K562 (cell line): ENCODE measurements around the gene ETV3L. TPM values are rescaled to one million over a fixed set of nuclear protein-coding genes. Genes with fewer than 3 reads are reported as not detected.
A peak's percentile ranks its signal among the peaks of the same experiment; 100 is the strongest.

ENCODE experiments used
- ATAC-seq: fragments of 200-7000 bp; cut with Tn5 transposase; 3 replicates; pipeline ENCODE4 v1.9.1; 2020; ENCODE audit warnings: moderate library complexity
- BruUV-seq: library from RNA; stranded (reverse); fragments of 400-500 nt; replicated peaks from 2 replicates; lab custom pipeline; 2021; lab: Mats Ljungman, UMichigan
- CTCF ChIA-PET: fragments of 300-600 bp; formaldehyde crosslinking; extraction: SDS; loops from one replicate; lab custom pipeline; 2021; ENCODE audit warnings: low intra/inter-chr PET ratio; lab: Yijun Ruan, JAX
- POLR2A ChIA-PET: fragments of 300-600, 350-650 bp; sonication (Branson Sonifier 250); formaldehyde crosslinking; extraction: SDS; loops from one replicate; lab custom pipeline; 2021; ENCODE audit warnings: antibody characterized with exemption, inconsistent platforms; lab: Yijun Ruan, JAX
- DNase-seq, 4 experiments: peaks; one replicate each; pipeline versions ENCODE4 v3.0.0 to v3.0.0-alpha.2; 2011 to 2018; ENCODE audit warnings: low spot score in 3 of 4, mixed read lengths in 3 of 4; ENCODE audit errors: extremely low read depth in 1 of 4
- FAIRE-seq: peaks from 2 replicates; lab custom pipeline; 2011; peaks lifted over from hg19 to GRCh38; lab: Jason Lieb, UNC
- H2AFZ ChIP-seq: 2 replicates; pipeline ENCODE4 v1.6.0; 2011; ENCODE audit warnings: low read depth, low read length, control low read depth, inconsistent platforms
- H3K27ac ChIP-seq: fragments of 200-600 bp; 3 replicates; pipeline ENCODE4 v1.8.0; 2011; ENCODE audit warnings: low read depth, mild to moderate bottlenecking, control low read depth, inconsistent platforms, low read length, moderate library complexity, mixed read lengths; ENCODE audit errors: extremely low read depth
- H3K27me3 ChIP-seq, 2 experiments: fragments of 300-600 bp in 1 of 2; 2 replicates in 1 of 2; 3 replicates in 1 of 2; pipeline versions ENCODE4 v1.6.0 to v1.8.0; 2011; ENCODE audit warnings: inconsistent platforms in 2 of 2, low read length in 2 of 2, mild to moderate bottlenecking in 1 of 2, mixed read lengths in 1 of 2, moderate library complexity in 1 of 2; ENCODE audit not compliant: control insufficient read depth in 2 of 2, insufficient read depth in 2 of 2
- H3K36me3 ChIP-seq: fragments of 300-600 bp; 3 replicates; pipeline ENCODE4 v1.8.0; 2011; ENCODE audit warnings: mild to moderate bottlenecking, low read length, inconsistent platforms; ENCODE audit not compliant: control insufficient read depth, insufficient read depth
- H3K4me1 ChIP-seq, 2 experiments: fragments of 200-600 bp in 1 of 2; replicated peaks in 1 of 2; 2 replicates in 1 of 2; 3 replicates in 1 of 2; pipeline versions ENCODE4 v1.5.1 to v1.8.0; 2011; ENCODE audit warnings: inconsistent platforms in 2 of 2, low read length in 2 of 2, mild to moderate bottlenecking in 1 of 2, mixed read lengths in 1 of 2, moderate library complexity in 1 of 2; ENCODE audit not compliant: control insufficient read depth in 2 of 2, insufficient read depth in 2 of 2
- H3K4me2 ChIP-seq: 2 replicates; pipeline ENCODE4 v1.6.1; 2011; ENCODE audit warnings: low read length, control low read depth, inconsistent platforms, mixed read lengths; ENCODE audit not compliant: insufficient read depth
- H3K4me3 ChIP-seq: fragments of 200-600 bp; sonication (generic), shearing (Covaris generic); 2 replicates; pipeline ENCODE4 v1.5.1; 2016; ENCODE audit warnings: control low read depth, inconsistent platforms
- H3K79me2 ChIP-seq: fragments of 200-600 bp; 3 replicates; pipeline ENCODE4 v1.8.0; 2011; ENCODE audit warnings: low read length, inconsistent platforms; ENCODE audit not compliant: control insufficient read depth, insufficient read depth
- H3K9ac ChIP-seq, 2 experiments: 2 replicates each; pipeline versions ENCODE4 v1.6.0 to v1.6.1; 2011; ENCODE audit warnings: low read depth in 2 of 2, low read length in 2 of 2, control low read depth in 1 of 2, inconsistent platforms in 1 of 2, mild to moderate bottlenecking in 1 of 2, mixed read lengths in 1 of 2; ENCODE audit not compliant: insufficient read depth in 1 of 2
- H3K9me1 ChIP-seq: one replicate; pipeline ENCODE4 v1.6.0; 2011; ENCODE audit warnings: inconsistent platforms, mild to moderate bottlenecking, low read length, moderate library complexity; ENCODE audit not compliant: control insufficient read depth, insufficient read depth
- H3K9me3 ChIP-seq: replicated peaks from 2 replicates; pipeline ENCODE4 v1.5.1; 2011; ENCODE audit warnings: low read depth, low read length, inconsistent platforms; ENCODE audit not compliant: control insufficient read depth, insufficient read depth
- H4K20me1 ChIP-seq: replicated peaks from 2 replicates; pipeline ENCODE4 v1.6.1; 2011; ENCODE audit warnings: low read length, inconsistent platforms, mixed read lengths; ENCODE audit not compliant: control insufficient read depth, insufficient read depth
- BCL6 ChIP-seq: fragments of 250-450 bp; sonication (Bioruptor Pico); IDR thresholded peaks from 2 replicates; pipeline ENCODE4 v1.4.0; 2020
- EZH2 ChIP-seq: IDR thresholded peaks from 2 replicates; pipeline ENCODE4 v1.6.1; 2012; ENCODE audit warnings: low read depth, mild to moderate bottlenecking, inconsistent platforms, low read length, borderline replicate concordance
- HNRNPK ChIP-seq: fragments of 200-400 bp; formaldehyde crosslinking; IDR thresholded peaks from one replicate; pipeline ENCODE4 v1.6.1; 2018; ENCODE audit warnings: mild to moderate bottlenecking, low read depth, low read length; ENCODE audit not compliant: poor library complexity, severe bottlenecking
- L3MBTL2 ChIP-seq: fragments of 450-650 bp; IDR thresholded peaks from 2 replicates; pipeline ENCODE4 v1.6.1; 2016; ENCODE audit warnings: mild to moderate bottlenecking, moderate library complexity
- SMARCA4 ChIP-seq: fragments of 450-650 bp; IDR thresholded peaks from 2 replicates; pipeline ENCODE4 v1.6.1; 2016
- ZMIZ1 ChIP-seq, 2 experiments: fragments of 150-350 bp in 1 of 2; IDR thresholded peaks; 2 replicates each; pipeline ENCODE4 v1.6.1; 2012 to 2016; ENCODE audit warnings: low read depth in 2 of 2, low read length in 2 of 2, mild to moderate bottlenecking in 1 of 2, moderate library complexity in 1 of 2
- ZNF23 ChIP-seq: fragments of 250-450 bp; sonication (Bioruptor Pico); IDR thresholded peaks from 2 replicates; pipeline ENCODE4 v1.4.0; 2020; ENCODE audit warnings: mild to moderate bottlenecking
- WGBS: fragments of 100-300 bp; shearing (Covaris generic); methylation state at CpG from one replicate; pipeline ENCODE4 v1.1.6; 2016; ENCODE audit warnings: low coverage, mixed read lengths; ENCODE audit not compliant: insufficient coverage; ENCODE audit errors: missing lambda C conversion rate; 5-methylcytosine and 5-hydroxymethylcytosine counted together
- in situ Hi-C: fragments of 300-500 bp; cut with MboI; formaldehyde crosslinking; loops from 4 replicates; pipeline ENCODE4 v1.15.0; 2018; ENCODE audit warnings: inconsistent platforms, mixed read lengths
- intact Hi-C: fragments of 100-400 bp; cut with micrococcal nuclease; formaldehyde crosslinking; loops from 2 replicates; pipeline ENCODE4 v1.14.2; 2022
- polyA plus RNA-seq, 8 experiments: library from polyadenylated mRNA; depleted of rRNA in 4 of 8; stranded (reverse) in 5 of 8; unstranded in 3 of 8; fragments of >200 nt; fragmentation: Nextera tagmentation in 2 of 8; fragmentation: Illumina TruSeq in 1 of 8; extraction: Ambion mirVana in 2 of 8; extraction: Trizol in 1 of 8; gene quantifications; 2 replicates each; pipeline versions ENCODE4 v1.2.1 to v1.2.3, GENCODE V29; 2011 to 2014; ENCODE audit warnings: inconsistent platforms in 1 of 8, missing spikeins in 1 of 8
- total RNA-seq, 7 experiments: library from RNA; depleted of rRNA in 6 of 7; stranded (reverse); fragments of >200 nt in 6 of 7; fragmentation: Illumina TruSeq in 2 of 7; extraction: Trizol in 2 of 7; gene quantifications; 2 replicates each; pipeline versions ENCODE4 v1.2.1 to v1.2.3, GENCODE V29; 2011 to 2021; ENCODE audit warnings: low replicate concordance in 1 of 7
- TF ChIP-seq, protein P1 (sequence below): fragments of 450-650 bp; formaldehyde crosslinking; conservative IDR thresholded peaks from 2 replicates; pipeline ENCODE4 v1.4.0; 2022; ENCODE audit warnings: mild to moderate bottlenecking, missing genetic modification characterization
- TF ChIP-seq, protein P2 (sequence below), 2 experiments: IDR thresholded peaks; 2 replicates each; pipeline ENCODE4 v1.6.1; 2012; ENCODE audit warnings: improper control_type of control experiment in 2 of 2, low read depth in 2 of 2, low read length in 2 of 2, borderline replicate concordance in 1 of 2
- TF ChIP-seq, protein P3 (sequence below): IDR thresholded peaks from 2 replicates; pipeline ENCODE4 v1.6.1; 2016; ENCODE audit warnings: missing genetic modification characterization, missing compliant biosample characterization
- TF ChIP-seq, protein P4 (sequence below), 2 experiments: IDR thresholded peaks; 2 replicates each; pipeline ENCODE4 v1.6.1; 2011; ENCODE audit warnings: borderline replicate concordance in 1 of 2, control low read depth in 1 of 2, low read depth in 1 of 2, low read length in 1 of 2, mild to moderate bottlenecking in 1 of 2, mixed read lengths in 1 of 2, moderate library complexity in 1 of 2; ENCODE audit not compliant: insufficient read depth in 1 of 2, insufficient read length in 1 of 2, poor library complexity in 1 of 2, severe bottlenecking in 1 of 2; ENCODE audit errors: extremely low read depth in 1 of 2

Gene ETV3L
- total and polyA plus RNA-seq, 9 of the 15 experiments (the other 6 are each of a cell fraction or from before 2014, with no cell fraction given) = not detected

DNA sequence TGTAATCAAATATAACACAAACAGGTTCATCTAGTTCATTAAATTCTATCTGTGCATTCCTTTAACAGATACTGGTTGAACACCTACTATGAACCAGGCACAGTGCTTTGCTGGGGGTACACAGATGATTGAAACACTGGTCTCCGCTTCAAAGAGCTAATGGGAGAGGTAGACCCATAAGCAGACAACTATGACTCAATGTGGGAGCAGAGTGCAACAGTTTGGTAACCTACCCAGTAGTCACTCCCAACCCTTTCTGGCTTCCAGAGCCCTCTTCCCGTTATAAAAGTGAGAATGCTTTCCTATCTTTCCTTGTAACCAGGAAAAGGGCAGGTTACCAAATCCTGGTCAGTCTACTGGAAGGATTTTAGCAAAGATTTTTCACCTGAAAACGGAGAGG, 46.6 kb upstream of the ETV3L start:
- peak overlapping the region; percentile 94 for H2AFZ ChIP-seq
- H3K79me2 ChIP-seq = no peaks in the 10 kb centered on the region
- no peak overlapping the region for H3K4me2 ChIP-seq
- intact Hi-C loops = no loop called here
- ChIA-PET CTCF (no interaction called here), POLR2A (no interaction called here)
- H3K4me3 ChIP-seq = no peak overlapping the region
- no peak overlapping the region for H3K27ac ChIP-seq
- no peaks in the 10 kb centered on the region; the same call in 2 of the 3 replicates for H3K36me3 ChIP-seq
- H3K27me3 ChIP-seq = no peaks in the 10 kb centered on the region
- H3K4me1 ChIP-seq = peaks cover 7 to 40% of the 10 kb centered on the region in 2 experiments; a peak in 4 of 5 replicates
- no peaks in the 10 kb centered on the region for H3K9me1 ChIP-seq
- WGBS = 30% methylated on average over 3 of the region's 3 CpGs
- TF ChIP-seq SMARCA4 (no peak), ZNF23 (CRISPR knock-in tag) (no peak), EZH2 (no peak), BCL6 (CRISPR knock-in tag) (no peak), ZMIZ1 (IDR thresholded peaks at IDR 0.05; ENCODE audit: low read depth in 2 of 2, low read length in 2 of 2) (no peak), HNRNPK (no peak), L3MBTL2 (no peak)
- TF ChIP-seq, protein P1, sequence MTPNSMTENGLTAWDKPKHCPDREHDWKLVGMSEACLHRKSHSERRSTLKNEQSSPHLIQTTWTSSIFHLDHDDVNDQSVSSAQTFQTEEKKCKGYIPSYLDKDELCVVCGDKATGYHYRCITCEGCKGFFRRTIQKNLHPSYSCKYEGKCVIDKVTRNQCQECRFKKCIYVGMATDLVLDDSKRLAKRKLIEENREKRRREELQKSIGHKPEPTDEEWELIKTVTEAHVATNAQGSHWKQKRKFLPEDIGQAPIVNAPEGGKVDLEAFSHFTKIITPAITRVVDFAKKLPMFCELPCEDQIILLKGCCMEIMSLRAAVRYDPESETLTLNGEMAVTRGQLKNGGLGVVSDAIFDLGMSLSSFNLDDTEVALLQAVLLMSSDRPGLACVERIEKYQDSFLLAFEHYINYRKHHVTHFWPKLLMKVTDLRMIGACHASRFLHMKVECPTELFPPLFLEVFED (CRISPR knock-in tag) = no peak
- TF ChIP-seq, protein P2, sequence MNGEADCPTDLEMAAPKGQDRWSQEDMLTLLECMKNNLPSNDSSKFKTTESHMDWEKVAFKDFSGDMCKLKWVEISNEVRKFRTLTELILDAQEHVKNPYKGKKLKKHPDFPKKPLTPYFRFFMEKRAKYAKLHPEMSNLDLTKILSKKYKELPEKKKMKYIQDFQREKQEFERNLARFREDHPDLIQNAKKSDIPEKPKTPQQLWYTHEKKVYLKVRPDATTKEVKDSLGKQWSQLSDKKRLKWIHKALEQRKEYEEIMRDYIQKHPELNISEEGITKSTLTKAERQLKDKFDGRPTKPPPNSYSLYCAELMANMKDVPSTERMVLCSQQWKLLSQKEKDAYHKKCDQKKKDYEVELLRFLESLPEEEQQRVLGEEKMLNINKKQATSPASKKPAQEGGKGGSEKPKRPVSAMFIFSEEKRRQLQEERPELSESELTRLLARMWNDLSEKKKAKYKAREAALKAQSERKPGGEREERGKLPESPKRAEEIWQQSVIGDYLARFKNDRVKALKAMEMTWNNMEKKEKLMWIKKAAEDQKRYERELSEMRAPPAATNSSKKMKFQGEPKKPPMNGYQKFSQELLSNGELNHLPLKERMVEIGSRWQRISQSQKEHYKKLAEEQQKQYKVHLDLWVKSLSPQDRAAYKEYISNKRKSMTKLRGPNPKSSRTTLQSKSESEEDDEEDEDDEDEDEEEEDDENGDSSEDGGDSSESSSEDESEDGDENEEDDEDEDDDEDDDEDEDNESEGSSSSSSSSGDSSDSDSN (IDR thresholded peaks at IDR 0.05; ENCODE audit: borderline replicate concordance in 1 of 2, low read depth in 2 of 2, low read length in 2 of 2) = no peak
- TF ChIP-seq, protein P3, sequence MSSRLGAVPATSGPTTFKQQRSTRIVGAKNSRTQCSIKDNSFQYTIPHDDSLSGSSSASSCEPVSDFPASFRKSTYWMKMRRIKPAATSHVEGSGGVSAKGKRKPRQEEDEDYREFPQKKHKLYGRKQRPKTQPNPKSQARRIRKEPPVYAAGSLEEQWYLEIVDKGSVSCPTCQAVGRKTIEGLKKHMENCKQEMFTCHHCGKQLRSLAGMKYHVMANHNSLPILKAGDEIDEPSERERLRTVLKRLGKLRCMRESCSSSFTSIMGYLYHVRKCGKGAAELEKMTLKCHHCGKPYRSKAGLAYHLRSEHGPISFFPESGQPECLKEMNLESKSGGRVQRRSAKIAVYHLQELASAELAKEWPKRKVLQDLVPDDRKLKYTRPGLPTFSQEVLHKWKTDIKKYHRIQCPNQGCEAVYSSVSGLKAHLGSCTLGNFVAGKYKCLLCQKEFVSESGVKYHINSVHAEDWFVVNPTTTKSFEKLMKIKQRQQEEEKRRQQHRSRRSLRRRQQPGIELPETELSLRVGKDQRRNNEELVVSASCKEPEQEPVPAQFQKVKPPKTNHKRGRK (tag) = no peak
- TF ChIP-seq, protein P4, sequence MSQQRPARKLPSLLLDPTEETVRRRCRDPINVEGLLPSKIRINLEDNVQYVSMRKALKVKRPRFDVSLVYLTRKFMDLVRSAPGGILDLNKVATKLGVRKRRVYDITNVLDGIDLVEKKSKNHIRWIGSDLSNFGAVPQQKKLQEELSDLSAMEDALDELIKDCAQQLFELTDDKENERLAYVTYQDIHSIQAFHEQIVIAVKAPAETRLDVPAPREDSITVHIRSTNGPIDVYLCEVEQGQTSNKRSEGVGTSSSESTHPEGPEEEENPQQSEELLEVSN (IDR thresholded peaks at IDR 0.05; ENCODE audit: borderline replicate concordance in 1 of 2, extremely low read depth in 1 of 2, insufficient read depth in 1 of 2, insufficient read length in 1 of 2, low read depth in 1 of 2, low read length in 1 of 2, poor library complexity in 1 of 2, severe bottlenecking in 1 of 2) = no peak
- FAIRE-seq (no peak), DNase-seq (no peak), ATAC-seq (no peak)
- H4K20me1 ChIP-seq = no peaks in the 10 kb centered on the region
- no peaks in the 10 kb centered on the region for H3K9me3 ChIP-seq
- no peak overlapping the region for H3K9ac ChIP-seq
- in situ Hi-C loops = no loop called here
- BruUV-seq = no TSS peak
